Endothelial cell of umbilical vein (primary cell): ENCODE measurements around the gene COQ7. TPM values are rescaled to one million over a fixed set of nuclear protein-coding genes. Genes with fewer than 3 reads are reported as not detected.

Experiments
- BruUV-seq: library from RNA; stranded (reverse); fragments of 400-500 nt; replicated peaks from 2 replicates; lab custom pipeline; 2021; lab: Mats Ljungman, UMichigan
- CTCF ChIA-PET: fragments of 300-600, 350-600 bp; sonication (Branson Sonifier 250); formaldehyde crosslinking; loops from one replicate; lab custom pipeline; 2021; ENCODE audit warnings: antibody characterized with exemption, inconsistent platforms; lab: Charles Lee
- POLR2A ChIA-PET: fragments of 300-600, 350-600 bp; sonication (Branson Sonifier 250); formaldehyde crosslinking; loops from one replicate; lab custom pipeline; 2021; ENCODE audit warnings: antibody characterized with exemption, inconsistent platforms; lab: Charles Lee
- DNase-seq: peaks from one replicate; pipeline ENCODE4 v3.0.0-alpha.2; 2011; ENCODE audit warnings: low read depth, low spot score
- FAIRE-seq: peaks from 2 replicates; lab custom pipeline; 2011; peaks lifted over from hg19 to GRCh38; lab: Jason Lieb, UNC
- H2AFZ ChIP-seq: 2 replicates; pipeline ENCODE4 v1.6.0; 2012; ENCODE audit warnings: low read depth, low read length, control low read depth, inconsistent platforms
- H3K27ac ChIP-seq: 2 replicates; pipeline ENCODE4 v1.5.1; 2011; ENCODE audit warnings: low read depth, mild to moderate bottlenecking, control low read depth, low read length, moderate library complexity; ENCODE audit not compliant: insufficient read depth
- H3K27me3 ChIP-seq, 2 experiments: 2 replicates each; pipeline versions ENCODE4 v1.6.0 to v1.6.1; 2011; ENCODE audit warnings: low read length in 2 of 2, mixed read lengths in 1 of 2; ENCODE audit not compliant: control insufficient read depth in 2 of 2, insufficient read depth in 2 of 2
- H3K36me3 ChIP-seq, 2 experiments: 2 replicates in 1 of 2; 3 replicates in 1 of 2; pipeline ENCODE4 v1.5.1; 2011; ENCODE audit warnings: low read length in 2 of 2, mild to moderate bottlenecking in 1 of 2, moderate library complexity in 1 of 2; ENCODE audit not compliant: control insufficient read depth in 2 of 2, insufficient read depth in 2 of 2; ENCODE audit errors: extremely low read depth in 1 of 2
- H3K4me1 ChIP-seq: 3 replicates; pipeline ENCODE4 v1.5.1; 2011; ENCODE audit warnings: mild to moderate bottlenecking, low read length; ENCODE audit not compliant: control insufficient read depth, insufficient read depth; ENCODE audit errors: extremely low read depth
- H3K4me2 ChIP-seq: 2 replicates; pipeline ENCODE4 v1.6.1; 2011; ENCODE audit warnings: low read length, control low read depth, mixed read lengths; ENCODE audit not compliant: insufficient read depth
- H3K4me3 ChIP-seq, 3 experiments: fragments of 200-600 bp in 1 of 3; sonication (generic), shearing (Covaris generic) in 1 of 3; replicated peaks in 1 of 3; 2 replicates each; pipeline ENCODE4 v1.5.1; 2011 to 2016; ENCODE audit warnings: control low read depth in 3 of 3, low read length in 3 of 3, mild to moderate bottlenecking in 2 of 3, inconsistent platforms in 1 of 3, low read depth in 1 of 3, moderate library complexity in 1 of 3; ENCODE audit not compliant: insufficient read depth in 1 of 3
- H3K79me2 ChIP-seq: 2 replicates; pipeline ENCODE4 v1.6.0; 2012; ENCODE audit warnings: low read length, inconsistent platforms; ENCODE audit not compliant: control insufficient read depth, insufficient read depth
- H3K9ac ChIP-seq: replicated peaks from 2 replicates; pipeline ENCODE3; 2011; ENCODE audit warnings: low read length, control low read depth; ENCODE audit not compliant: insufficient read depth; ENCODE audit errors: extremely low read depth
- H3K9me1 ChIP-seq: replicated peaks from 3 replicates; pipeline ENCODE4 v1.6.0; 2011; ENCODE audit warnings: mild to moderate bottlenecking, low read length; ENCODE audit not compliant: control insufficient read depth, insufficient read depth; ENCODE audit errors: extremely low read depth
- H3K9me3 ChIP-seq: replicated peaks from 2 replicates; pipeline ENCODE4 v1.5.1; 2012; ENCODE audit warnings: low read length, inconsistent platforms; ENCODE audit not compliant: control insufficient read depth, insufficient read depth
- H4K20me1 ChIP-seq: replicated peaks from 2 replicates; pipeline ENCODE3; 2011; ENCODE audit warnings: mild to moderate bottlenecking, low read length; ENCODE audit not compliant: control insufficient read depth, insufficient read depth; ENCODE audit errors: extremely low read depth
- EZH2 ChIP-seq: IDR thresholded peaks from 2 replicates; pipeline ENCODE4 v1.6.1; 2012; ENCODE audit warnings: borderline replicate concordance, low read depth, mild to moderate bottlenecking, moderate library complexity, low read length, inconsistent platforms; ENCODE audit not compliant: severe bottlenecking
- FOS ChIP-seq: IDR thresholded peaks from 2 replicates; pipeline ENCODE4 v1.6.1; 2011; ENCODE audit warnings: mild to moderate bottlenecking, low read length, moderate library complexity, borderline replicate concordance; ENCODE audit not compliant: insufficient read depth
- GATA2 ChIP-seq: IDR thresholded peaks from 2 replicates; pipeline ENCODE4 v1.7.0; 2011; ENCODE audit warnings: low read depth, mild to moderate bottlenecking, moderate library complexity, mixed read lengths, low read length; ENCODE audit not compliant: insufficient read length, insufficient read depth
- JUN ChIP-seq: IDR thresholded peaks from 2 replicates; pipeline ENCODE4 v1.6.1; 2011; ENCODE audit warnings: borderline replicate concordance, low read depth; ENCODE audit not compliant: insufficient read length, insufficient read depth
- MYC ChIP-seq: IDR thresholded peaks from one replicate; pipeline ENCODE4 v1.6.1; 2011; ENCODE audit warnings: mild to moderate bottlenecking, low read depth, low read length
- POLR2A ChIP-seq: IDR thresholded peaks from 2 replicates; pipeline ENCODE4 v1.6.1; 2012; ENCODE audit warnings: low read depth, mild to moderate bottlenecking, control low read depth, low read length
- POLR2AphosphoS5 ChIP-seq: IDR thresholded peaks from 2 replicates; pipeline ENCODE4 v1.6.1; 2012; ENCODE audit warnings: low read depth, mild to moderate bottlenecking, control low read depth, low read length, moderate library complexity; ENCODE audit not compliant: insufficient read depth
- dilution Hi-C: fragments of 300-500 bp; cut with MboI; formaldehyde crosslinking; loops from one replicate; pipeline ENCODE4 v1.15.0; 2019; ENCODE audit warnings: low sequenced_read_pairs; ENCODE audit not compliant: extremely low pct_ligation_motif_present
- intact Hi-C: fragments of 100-400 bp; cut with micrococcal nuclease; formaldehyde crosslinking; loops from one replicate; pipeline ENCODE4 v1.10.0; 2022
- polyA plus RNA-seq, 4 experiments: library from polyadenylated mRNA; depleted of rRNA in 3 of 4; stranded (reverse) in 3 of 4; unstranded in 1 of 4; fragments of >200 nt; gene quantifications; 2 replicates each; pipeline versions ENCODE4 v1.2.1 to v1.2.3, GENCODE V29; 2011 to 2012; ENCODE audit warnings: missing spikeins in 1 of 4
- total RNA-seq: library from RNA; stranded (reverse); gene quantifications from 2 replicates; pipeline ENCODE4 v1.2.3, GENCODE V29; 2021
- TF ChIP-seq, protein P1 (sequence below): IDR thresholded peaks from 2 replicates; pipeline ENCODE4 v1.6.1; 2011; ENCODE audit not compliant: insufficient read depth, insufficient read length
- TF ChIP-seq, protein P2 (sequence below), 2 donors: IDR thresholded peaks; 1 replicate in 1 of 2; 2 replicates in 1 of 2; pipeline ENCODE4 v1.5.1; 2011; ENCODE audit warnings: low read length in 2 of 2, mild to moderate bottlenecking in 2 of 2, moderate library complexity in 2 of 2, control low read depth in 1 of 2, inconsistent platforms in 1 of 2, low read depth in 1 of 2; ENCODE audit not compliant: insufficient read depth in 1 of 2; ENCODE audit errors: extremely low read depth in 1 of 2

COQ7 gene
- total and polyA plus RNA-seq, 2 donors (not counting 3 experiments of a cell fraction or from before 2014, with no cell fraction given), result 12.9 to 24.2 TPM

GRCh38 chr16:19105131-19105530 lies 37.7 kb downstream of the COQ7 start:
- Histone ChIP-seq H3K9me1 (no peaks in the 10 kb centered on the region), H3K4me1 (peaks cover 15% of the 10 kb centered on the region), H3K4me2 (no peak overlapping the region), H4K20me1 (no peaks in the 10 kb centered on the region), H3K9me3 (no peaks in the 10 kb centered on the region), H3K79me2 (no peaks in the 10 kb centered on the region), H3K4me3 (no peak overlapping the region), H3K36me3 (no peaks in the 10 kb centered on the region), H3K9ac (no peak overlapping the region), H3K27me3 (no peaks in the 10 kb centered on the region), H3K27ac (no peak overlapping the region), H2AFZ (no peak overlapping the region)
- ChIA-PET POLR2A (no interaction called here), CTCF (interaction anchor here (0.9 to 1.7 kb wide), 4 partner anchors 11 to 73 kb away, joined by 3 to 6 read pairs (median 3); no protein-coding TSS in a partner anchor)
- no TSS peak for BruUV-seq
- intact Hi-C loops, result no loop called here
- FAIRE-seq (no peak), DNase-seq (no peak)
- TF ChIP-seq EZH2 (no peak), MYC (no peak), POLR2AphosphoS5 (no peak), POLR2A (no peak), GATA2 (no peak), JUN (no peak)
- dilution Hi-C loops, result loop anchor here (25.0 kb wide), 1 partner anchor 318 kb away; the partner anchor contains the start of gene RPS15A

GRCh38 chr16:19105891-19106624 lies 38.6 kb downstream of the COQ7 start:
- FAIRE-seq, result no peak
- H3K36me3 ChIP-seq, result no peaks in the 10 kb centered on the region
- H3K9me1 ChIP-seq, result no peaks in the 10 kb centered on the region
- H2AFZ ChIP-seq, result no peak overlapping the region
- no peaks in the 10 kb centered on the region for H3K9me3 ChIP-seq
- ChIA-PET POLR2A (no interaction called here), CTCF (interaction anchor here (0.9 to 3.8 kb wide), 3 partner anchors 11 to 72 kb away, joined by 3 to 20 read pairs (median 3); no protein-coding TSS in a partner anchor)
- dilution Hi-C loops, result loop anchor here (25.0 kb wide), 1 partner anchor 319 kb away; the partner anchor contains the start of gene RPS15A
- H3K79me2 ChIP-seq, result no peaks in the 10 kb centered on the region
- no peak overlapping the region for H3K27ac ChIP-seq
- TF ChIP-seq POLR2A (no peak), FOS (no peak), POLR2AphosphoS5 (no peak), MYC (no peak), EZH2 (no peak), JUN (no peak), GATA2 (no peak)
- TF ChIP-seq, protein P1, sequence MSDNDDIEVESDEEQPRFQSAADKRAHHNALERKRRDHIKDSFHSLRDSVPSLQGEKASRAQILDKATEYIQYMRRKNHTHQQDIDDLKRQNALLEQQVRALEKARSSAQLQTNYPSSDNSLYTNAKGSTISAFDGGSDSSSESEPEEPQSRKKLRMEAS, result no peak
- TF ChIP-seq, protein P2, sequence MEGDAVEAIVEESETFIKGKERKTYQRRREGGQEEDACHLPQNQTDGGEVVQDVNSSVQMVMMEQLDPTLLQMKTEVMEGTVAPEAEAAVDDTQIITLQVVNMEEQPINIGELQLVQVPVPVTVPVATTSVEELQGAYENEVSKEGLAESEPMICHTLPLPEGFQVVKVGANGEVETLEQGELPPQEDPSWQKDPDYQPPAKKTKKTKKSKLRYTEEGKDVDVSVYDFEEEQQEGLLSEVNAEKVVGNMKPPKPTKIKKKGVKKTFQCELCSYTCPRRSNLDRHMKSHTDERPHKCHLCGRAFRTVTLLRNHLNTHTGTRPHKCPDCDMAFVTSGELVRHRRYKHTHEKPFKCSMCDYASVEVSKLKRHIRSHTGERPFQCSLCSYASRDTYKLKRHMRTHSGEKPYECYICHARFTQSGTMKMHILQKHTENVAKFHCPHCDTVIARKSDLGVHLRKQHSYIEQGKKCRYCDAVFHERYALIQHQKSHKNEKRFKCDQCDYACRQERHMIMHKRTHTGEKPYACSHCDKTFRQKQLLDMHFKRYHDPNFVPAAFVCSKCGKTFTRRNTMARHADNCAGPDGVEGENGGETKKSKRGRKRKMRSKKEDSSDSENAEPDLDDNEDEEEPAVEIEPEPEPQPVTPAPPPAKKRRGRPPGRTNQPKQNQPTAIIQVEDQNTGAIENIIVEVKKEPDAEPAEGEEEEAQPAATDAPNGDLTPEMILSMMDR (IDR thresholded peaks at IDR 0.05; ENCODE audit: extremely low read depth in 1 of 2, insufficient read depth in 1 of 2, low read depth in 1 of 2, low read length in 2 of 2), result no peak
- intact Hi-C loops, result no loop called here
- no peaks in the 10 kb centered on the region for H4K20me1 ChIP-seq
- no TSS peak for BruUV-seq
- H3K4me2 ChIP-seq, result no peak overlapping the region
- no peak for DNase-seq
- no peak overlapping the region for H3K4me3 ChIP-seq
- H3K9ac ChIP-seq, result no peak overlapping the region
- H3K27me3 ChIP-seq, result no peaks in the 10 kb centered on the region
- peaks cover 15% of the 10 kb centered on the region for H3K4me1 ChIP-seq
